GM12892 (cell line): ENCODE results near the gene IGSF22.

ENCODE experiments used
- POLR2A ChIP-seq: IDR thresholded peaks from 2 replicates; pipeline ENCODE4 v1.6.1; 2011; ENCODE audit warnings: low read depth, low read length, control low read depth
- POLR2AphosphoS5 ChIP-seq: IDR thresholded peaks from 2 replicates; pipeline ENCODE4 v1.6.1; 2011; ENCODE audit warnings: low read depth, low read length, control low read depth
- TAF1 ChIP-seq: IDR thresholded peaks from 2 replicates; pipeline ENCODE4 v1.6.1; 2011; ENCODE audit warnings: low read depth, mild to moderate bottlenecking, control low read depth, low read length, borderline replicate concordance

DNA sequence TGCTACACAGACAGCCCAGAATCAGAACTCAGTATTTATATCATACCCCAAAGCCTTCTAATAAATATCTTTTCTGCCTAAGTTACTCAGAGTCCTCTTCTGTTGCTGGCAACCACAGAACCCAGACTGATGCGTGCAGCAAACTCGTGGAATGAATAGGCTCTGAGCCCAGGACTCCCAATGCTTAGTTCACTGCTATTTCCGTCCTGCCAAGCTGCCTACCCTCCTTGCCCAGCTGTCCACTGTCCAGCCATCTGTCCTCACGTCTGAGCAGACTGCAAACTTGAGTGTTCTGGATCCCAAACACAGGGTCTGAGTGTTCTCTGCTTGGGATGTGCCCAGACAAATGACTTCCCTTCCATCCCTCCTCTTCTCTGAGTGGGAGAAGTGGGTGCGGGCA is 46.2 kb upstream of the IGSF22 start:
- TF ChIP-seq POLR2AphosphoS5 (no peak), POLR2A (no peak), TAF1 (no peak)
